Right renal cortex interstitium (tissue), 3 donors: ENCODE data around the gene RTF2. TPM values are rescaled to one million over a fixed set of nuclear protein-coding genes. Genes with fewer than 3 reads are reported as not detected.

ENCODE experiments used
- DNase-seq, 3 donors: peaks; one replicate each; pipeline ENCODE4 v3.0.0-alpha.2; 2013; ENCODE audit warnings: low read depth in 3 of 3, low spot score in 2 of 3
- polyA plus RNA-seq, 3 donors: library from polyadenylated mRNA; unstranded; fragments of 120-200 nt; gene quantifications; one replicate each; pipeline ENCODE4 v1.2.1, GENCODE V29; 2013; ENCODE audit not compliant: insufficient read length in 3 of 3

The RTF2 gene
- polyA plus RNA-seq, 3 donors: 127 to 137 (median 127) TPM

- no peak for DNase-seq
Measured at GRCh38 chr20:56437196-56437960, 31.0 kb upstream of the RTF2 start.

- DNase-seq: no peak
Measured at GRCh38 chr20:56438284-56438683, 30.1 kb upstream of the RTF2 start.

GRCh38 chr20:56439771-56440291 lies 28.6 kb upstream of the RTF2 start:
- DNase-seq: peak; percentile 19 to 35 (median 25)

- no peak for DNase-seq
Measured at GRCh38 chr20:56440346-56441007, 27.9 kb upstream of the RTF2 start.

- DNase-seq: no peak
Measured at GRCh38 chr20:56442389-56443365, 25.8 kb upstream of the RTF2 start.

GRCh38 chr20:56443654-56444540 lies 24.5 kb upstream of the RTF2 start:
- peak; percentile 49 to 53 (median 52) for DNase-seq

GRCh38 chr20:56445130-56445529 lies 23.3 kb upstream of the RTF2 start:
- DNase-seq: no peak

GRCh38 chr20:56445540-56445939 lies 22.9 kb upstream of the RTF2 start:
- no peak for DNase-seq

GRCh38 chr20:56447227-56447626 lies 21.2 kb upstream of the RTF2 start:
- no peak for DNase-seq

- DNase-seq: no peak
Measured at GRCh38 chr20:56449459-56449858, 19.0 kb upstream of the RTF2 start.

GRCh38 chr20:56451056-56451765 lies 17.2 kb upstream of the RTF2 start:
- DNase-seq: no peak

- DNase-seq: no peak
Measured at GRCh38 chr20:56453352-56453751, 15.1 kb upstream of the RTF2 start.

GRCh38 chr20:56454754-56455153 lies 13.7 kb upstream of the RTF2 start:
- no peak for DNase-seq

GRCh38 chr20:56458206-56458821 lies 10.1 kb upstream of the RTF2 start:
- DNase-seq: no peak

GRCh38 chr20:56460459-56460858 lies 8.0 kb upstream of the RTF2 start:
- DNase-seq: no peak

- no peak for DNase-seq
Measured at GRCh38 chr20:56461576-56461975, 6.9 kb upstream of the RTF2 start.

GRCh38 chr20:56463428-56463827 lies 5.0 kb upstream of the RTF2 start:
- DNase-seq: no peak

GRCh38 chr20:56465997-56466396 lies 2.4 kb upstream of the RTF2 start:
- DNase-seq: no peak

GRCh38 chr20:56467968-56468315 lies 485 bp upstream of the RTF2 start:
- DNase-seq: peak in 1 of 3 donors; percentile 19
